Measurements from ENCODE around the gene KRT82.
"Not testable (repeated sequence)": the region's sequence is repeated elsewhere in the genome, so short reads cannot be mapped to it uniquely, and the experiment has no call there.

KRT82 gene

GRCh38 chr12:52360106-52360662, 46.0 kb downstream of the KRT82 start:
- DNase-seq (ENCODE audit: low spot score) = no peak

GRCh38 chr12:52359621-52360061, 46.5 kb downstream of the KRT82 start:
- no peak for DNase-seq (ENCODE audit: low spot score)

- no peak for DNase-seq (ENCODE audit: low spot score)
Measured at GRCh38 chr12:52358575-52359350, 47.4 kb downstream of the KRT82 start.

DNA sequence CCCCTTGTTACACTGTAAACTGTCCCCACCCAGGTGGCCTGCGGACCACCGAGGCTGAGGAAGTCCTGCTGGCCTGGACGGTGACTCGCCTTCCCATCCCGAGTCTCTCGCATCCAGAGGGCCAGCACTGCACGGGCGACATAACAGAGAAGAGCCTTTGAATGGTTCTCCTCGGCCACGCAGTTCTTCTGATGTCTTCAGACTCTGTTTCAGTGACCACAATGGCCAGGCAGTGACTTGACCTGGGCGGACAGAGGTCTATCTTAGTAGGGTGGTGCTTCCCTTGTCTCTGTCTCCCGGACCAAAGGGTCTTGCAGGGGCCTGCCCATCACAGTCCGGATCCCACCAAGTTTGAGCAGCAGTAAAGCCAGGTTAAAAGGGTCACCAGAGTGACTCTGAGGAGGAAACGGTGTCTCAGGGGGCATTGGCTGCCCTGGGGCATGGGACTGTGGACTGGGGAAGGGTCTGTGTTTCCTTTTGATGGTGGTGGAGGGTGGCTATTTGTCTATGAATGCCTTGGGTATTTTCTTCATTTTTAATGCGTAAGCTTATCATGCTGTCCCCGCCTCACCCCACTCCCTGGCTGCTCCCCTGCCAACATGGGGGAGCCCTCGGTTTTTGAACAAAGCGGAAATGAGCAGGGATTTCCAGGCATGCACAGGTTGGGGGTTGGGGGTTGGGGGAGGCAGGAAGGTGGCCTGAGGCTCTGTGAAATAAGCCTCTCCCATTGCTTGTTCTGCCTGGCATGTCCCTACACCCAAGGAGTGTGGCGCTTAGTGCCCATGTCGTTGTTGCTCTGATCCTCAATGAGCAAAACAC, 49.2 kb downstream of the KRT82 start:
- no peak for DNase-seq (ENCODE audit: low spot score)

- no peak for DNase-seq (ENCODE audit: low spot score)
Measured at GRCh38 chr12:52356031-52356761, 49.9 kb downstream of the KRT82 start.

DNA sequence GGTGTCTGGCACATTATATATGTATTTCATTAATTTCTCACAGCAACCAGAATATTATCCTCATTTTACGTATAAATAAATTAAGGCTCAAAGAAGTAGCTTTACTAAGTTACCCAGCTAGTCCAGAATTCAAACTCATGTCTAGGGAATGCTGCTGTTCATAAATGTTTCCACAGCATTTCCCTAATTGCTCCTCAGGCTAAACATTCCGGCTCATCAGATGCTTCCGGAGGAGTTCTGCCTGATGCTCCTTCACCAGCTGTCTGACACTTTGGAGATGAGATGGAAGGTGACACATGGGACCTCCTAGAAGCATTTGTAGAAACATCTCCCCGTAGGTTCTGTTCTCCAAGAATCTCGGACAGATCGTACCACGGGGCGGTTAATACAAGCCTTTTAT, 51.0 kb downstream of the KRT82 start:
- no peak for DNase-seq (ENCODE audit: low spot score)

DNA sequence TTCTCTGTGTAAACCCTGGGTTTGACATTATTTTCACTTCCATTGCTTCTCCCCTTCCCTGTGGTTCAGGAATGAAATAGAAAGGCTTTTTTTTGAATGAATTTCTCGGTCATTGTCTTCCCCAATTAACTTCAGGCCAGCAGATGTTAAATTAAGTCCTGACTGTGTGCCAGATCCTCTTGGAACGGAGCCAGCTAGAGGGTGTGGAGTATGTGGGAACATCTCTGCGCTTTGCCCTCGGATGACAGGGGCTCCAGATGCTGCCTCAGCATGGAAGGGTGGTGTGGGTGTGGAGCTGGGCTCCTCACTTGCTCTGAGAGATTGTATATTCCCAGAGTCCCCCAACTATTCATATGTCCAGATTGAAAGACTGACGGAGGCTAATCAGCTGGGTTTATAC, 51.9 kb downstream of the KRT82 start:
- no peak for DNase-seq (ENCODE audit: low spot score)

DNA sequence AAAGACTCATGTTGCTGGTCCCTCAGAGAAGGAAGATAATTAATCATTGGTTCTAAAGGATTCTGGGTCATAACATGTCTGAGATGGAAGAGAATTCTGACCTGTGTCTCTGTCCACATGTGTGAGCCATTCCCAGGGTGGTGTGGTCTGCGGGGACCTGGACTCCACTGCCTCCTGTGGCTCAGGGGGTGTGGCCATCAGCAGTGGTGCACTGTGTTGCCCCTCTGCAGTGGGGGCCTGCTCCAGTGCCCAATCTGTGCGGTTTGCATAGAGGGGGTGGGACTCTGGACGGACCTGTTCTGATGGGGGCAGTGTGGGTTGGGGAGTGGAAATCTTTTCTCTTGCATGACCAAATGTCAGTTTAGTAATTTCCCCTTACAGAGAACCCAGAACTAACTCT, 52.4 kb downstream of the KRT82 start:
- no peak for DNase-seq (ENCODE audit: low spot score)

DNA sequence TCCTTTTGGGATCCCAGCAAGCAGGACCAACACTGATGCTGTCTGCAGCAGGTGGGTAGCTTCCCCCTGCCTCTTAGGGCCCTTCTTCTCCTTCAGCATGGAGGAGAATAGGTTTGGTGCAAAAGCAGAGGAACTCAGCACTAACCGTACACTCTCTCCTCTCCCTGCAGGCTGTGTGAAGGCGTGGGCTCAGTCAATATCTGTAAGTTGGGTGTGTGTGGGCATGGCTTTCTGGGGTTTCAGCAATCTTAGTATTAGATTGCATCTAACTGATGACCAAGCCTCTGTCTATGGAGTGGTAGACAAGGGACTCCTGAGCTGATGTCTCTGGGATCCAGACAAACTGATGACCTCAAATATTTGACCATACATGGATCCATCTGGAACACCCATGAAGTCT, 53.2 kb downstream of the KRT82 start:
- no peak for DNase-seq (ENCODE audit: low spot score)

DNA sequence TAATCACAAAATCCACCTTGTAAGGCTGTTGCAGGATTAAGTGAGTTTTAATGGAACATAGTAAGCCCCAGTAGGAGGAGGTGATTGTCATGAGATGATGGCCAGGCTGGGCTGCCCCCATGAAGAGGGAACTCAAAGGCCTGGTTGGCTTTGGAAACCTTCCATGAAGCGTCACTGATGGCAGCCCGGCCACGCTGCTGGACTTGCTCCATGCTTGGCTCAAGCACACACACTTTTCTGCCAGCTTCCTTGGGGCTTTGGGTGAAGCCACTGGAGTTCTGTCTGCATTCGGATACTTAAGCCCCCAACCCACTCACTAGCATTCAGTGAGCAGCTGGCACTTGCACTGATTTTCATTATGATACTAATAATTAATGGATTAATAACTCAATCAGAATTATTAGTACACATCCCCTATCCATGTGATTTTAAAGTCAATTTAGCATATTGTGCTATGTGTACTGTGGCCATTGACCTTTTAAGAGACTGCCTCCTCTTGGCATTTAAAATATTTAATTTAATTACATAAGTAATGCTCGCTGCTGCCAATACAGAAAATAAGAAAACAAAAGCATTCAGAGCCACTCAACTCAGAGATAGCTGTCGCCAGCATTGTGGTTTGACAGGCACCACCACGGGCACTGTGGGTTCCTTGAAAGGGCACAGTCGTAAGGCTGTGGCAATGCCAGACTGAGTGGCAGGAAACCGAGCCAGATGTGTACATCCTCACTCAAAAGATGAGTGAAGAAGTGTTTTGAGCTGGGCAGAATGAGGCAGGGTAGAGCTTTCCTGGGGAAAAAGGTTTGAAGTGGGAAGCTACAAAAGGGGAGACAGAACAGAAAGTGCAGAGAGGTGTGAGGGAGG, 54.7 kb downstream of the KRT82 start:
- no peak for DNase-seq (ENCODE audit: low spot score)

DNA sequence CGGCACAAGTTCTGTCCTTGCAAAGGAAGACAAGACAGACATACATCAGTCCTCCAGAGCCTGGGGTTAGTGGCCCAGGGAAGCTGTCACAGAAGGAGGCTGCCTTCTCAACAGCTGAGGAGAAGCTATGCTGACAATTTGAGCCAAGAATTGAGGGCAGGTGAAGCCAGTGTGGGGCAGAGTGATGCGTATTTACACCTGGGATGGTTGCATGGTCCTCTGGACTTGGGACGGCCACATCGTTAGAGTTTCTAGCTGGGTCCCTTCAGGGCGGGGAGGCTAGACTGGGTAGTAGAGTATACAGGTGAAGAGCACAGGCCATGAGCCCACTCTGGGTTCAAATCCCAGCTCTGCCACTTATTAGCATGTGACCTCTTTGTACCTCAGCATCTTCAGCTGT, 55.3 kb downstream of the KRT82 start:
- no peak for DNase-seq (ENCODE audit: low spot score)

GRCh38 chr12:52350021-52350620, 56.0 kb downstream of the KRT82 start:
- DNase-seq (ENCODE audit: low spot score) = no peak

GRCh38 chr12:52349196-52349595, 56.9 kb downstream of the KRT82 start:
- no peak for DNase-seq (ENCODE audit: low spot score)

GRCh38 chr12:52347551-52348510, 58.3 kb downstream of the KRT82 start:
- DNase-seq (ENCODE audit: low spot score) = no peak

DNA sequence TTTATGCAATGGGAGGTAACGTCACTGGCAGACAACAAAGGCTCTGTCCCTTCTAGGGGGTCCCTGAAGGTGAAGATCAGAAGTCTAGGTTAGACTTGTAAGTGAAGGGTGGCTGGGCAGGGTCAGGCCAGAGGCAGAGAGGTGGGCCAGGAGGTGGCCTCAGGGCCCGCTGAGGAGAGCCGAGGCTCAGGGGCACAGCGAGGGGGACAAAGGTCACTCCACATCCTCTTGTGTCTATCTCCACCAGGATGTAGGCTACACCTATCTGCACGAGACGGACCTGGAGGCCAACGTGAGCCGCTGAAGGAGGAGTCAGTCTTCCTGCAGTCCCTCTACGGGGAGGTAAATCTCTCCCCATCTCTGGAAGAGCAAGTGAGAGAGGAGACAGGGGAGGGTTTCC, 59.1 kb downstream of the KRT82 start:
- no peak for DNase-seq (ENCODE audit: low spot score)

GRCh38 chr12:52346593-52346992, 59.5 kb downstream of the KRT82 start:
- no peak for DNase-seq (ENCODE audit: low spot score)

- DNase-seq (ENCODE audit: low spot score) = not testable (repeated sequence)
Measured at GRCh38 chr12:52345041-52345440, 61.1 kb downstream of the KRT82 start.

GRCh38 chr12:52344111-52344510, 62.0 kb downstream of the KRT82 start:
- no peak for DNase-seq (ENCODE audit: low spot score)

All from AG08395 (cell line).